ENCODE measurements around the gene SPEG.

- TF ChIP-seq POLR2A (IDR thresholded peaks at IDR 0.05) = no peak
- no peak for TF ChIP-seq CTCF (IDR thresholded peaks at IDR 0.05)
These were observed 48.6 kb upstream of the SPEG start for GRCh38 chr2:219385958-219386520.

Data from right lobe of liver (tissue), 4 donors.